GM21619 (cell line): ENCODE measurements around the gene ANKRD31.

Experiments
- ATAC-seq: cut with Tn5 transposase; IDR thresholded peaks from one replicate; pipeline ENCODE4 v1.9.1; 2021; ENCODE audit not compliant: unreplicated experiment

ANKRD31 gene

DNA sequence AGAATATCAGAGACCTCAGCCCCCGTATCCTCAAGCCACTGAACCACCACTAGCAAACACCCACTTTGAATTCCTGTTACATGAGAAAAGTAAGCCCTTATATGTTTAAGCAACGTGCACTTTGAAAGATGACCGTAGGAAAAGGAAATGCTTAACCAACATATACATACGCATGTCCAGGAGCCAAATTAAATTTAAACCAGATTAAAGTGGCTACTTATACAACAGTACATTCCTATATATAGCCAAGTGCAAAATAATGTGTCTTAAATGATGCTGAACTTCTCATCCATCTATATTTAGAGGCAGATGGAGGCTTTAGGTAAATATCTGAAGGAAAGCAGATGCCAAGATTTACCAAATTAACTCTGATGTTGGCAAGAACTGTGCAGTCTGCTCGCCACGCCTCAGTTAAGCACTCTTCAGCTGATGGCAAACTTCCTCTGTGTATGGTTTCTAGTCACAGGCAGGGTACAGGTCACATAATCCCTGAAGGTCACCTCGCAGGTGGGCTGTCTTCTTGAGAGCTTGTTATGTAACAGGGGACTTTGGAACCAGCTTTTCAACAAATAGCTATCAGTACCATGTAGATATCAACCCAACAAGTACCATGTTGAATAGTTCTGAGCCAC lies 192.9 kb downstream of the ANKRD31 start:
- ATAC-seq: no peak

DNA sequence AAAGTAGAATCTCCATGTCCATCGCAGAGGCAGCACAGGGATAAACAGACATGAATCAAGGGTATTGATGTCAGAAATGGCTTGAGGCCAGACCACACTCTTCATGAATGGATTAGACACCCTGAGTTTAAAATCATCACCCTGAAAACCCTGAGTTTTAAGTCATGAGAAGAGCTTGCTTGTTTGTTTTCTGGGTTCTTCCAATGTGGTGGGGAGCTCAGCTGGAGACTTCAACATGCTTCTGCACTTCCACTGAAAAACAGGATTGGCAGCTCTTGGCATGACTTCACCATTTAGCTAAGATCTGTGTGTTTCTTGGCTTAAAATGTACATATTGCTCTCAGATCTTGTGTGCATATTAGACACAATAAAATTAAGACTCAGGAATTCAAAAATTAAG lies 194.2 kb downstream of the ANKRD31 start:
- no peak for ATAC-seq

DNA sequence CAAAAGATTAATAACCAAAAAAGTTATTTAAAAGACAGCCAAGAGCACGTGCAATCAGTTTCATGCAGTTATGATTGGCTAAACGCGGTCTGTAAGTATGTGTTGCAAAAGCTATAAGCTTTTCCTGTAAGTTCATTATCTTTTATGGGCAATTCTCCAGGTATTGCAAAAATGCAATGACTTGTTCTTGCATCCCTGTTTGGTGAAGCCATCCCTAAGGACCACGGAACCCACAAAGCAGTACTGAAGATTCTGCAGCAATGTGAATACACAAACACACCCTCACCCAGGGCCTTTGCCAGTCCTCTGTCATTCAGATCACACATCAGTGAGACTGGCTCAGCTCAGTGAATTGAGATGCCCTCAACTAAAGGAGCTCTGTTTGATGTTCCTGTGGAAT lies 195.7 kb downstream of the ANKRD31 start:
- no peak for ATAC-seq

DNA sequence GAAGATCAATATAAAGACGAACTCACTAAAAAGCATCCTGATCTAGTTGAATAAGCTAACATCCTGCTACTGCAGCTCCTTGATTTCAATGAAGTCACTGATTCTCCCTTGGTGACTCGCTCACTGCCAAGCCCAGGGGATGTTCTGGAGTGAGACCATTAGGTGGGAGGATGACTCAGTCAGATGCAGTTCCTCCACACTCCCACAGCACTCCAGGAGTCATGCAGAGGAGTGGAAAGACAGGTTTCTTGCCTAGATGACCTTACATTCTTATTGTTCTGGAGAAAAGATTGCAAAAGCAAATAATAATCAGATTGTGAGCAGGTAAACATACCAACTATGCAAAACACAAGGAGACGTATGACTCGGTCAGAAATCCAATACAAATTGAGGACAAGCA lies 199.6 kb downstream of the ANKRD31 start:
- no peak for ATAC-seq

DNA sequence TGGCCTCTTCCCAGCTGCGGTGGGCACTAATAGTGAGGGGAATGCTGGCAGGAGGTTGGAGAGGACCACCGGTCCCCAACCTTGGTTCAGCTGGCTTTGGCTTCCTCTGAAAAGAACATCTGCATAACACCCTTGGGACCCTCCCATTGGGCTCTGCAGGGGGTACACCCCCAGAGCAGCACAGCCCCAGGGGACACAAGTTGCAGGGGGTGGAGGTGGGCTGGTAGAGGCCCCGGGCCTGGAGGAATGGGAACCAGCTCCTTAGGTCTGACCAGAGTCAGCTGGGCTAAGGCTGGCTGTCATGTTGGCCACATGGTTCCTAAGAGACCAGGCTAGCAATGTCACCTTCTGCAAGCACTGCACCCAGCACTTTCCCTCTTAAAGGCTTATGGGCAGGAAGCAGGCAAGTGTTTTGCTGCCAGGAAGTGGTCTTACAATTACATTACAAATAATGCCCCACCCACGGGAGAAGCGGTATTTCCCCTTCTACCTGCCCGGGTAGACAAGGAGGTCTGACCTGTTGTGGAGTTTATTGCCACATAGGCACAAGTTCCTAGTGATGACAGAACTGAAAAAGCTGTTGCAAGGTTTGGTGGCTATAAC lies 202.4 kb downstream of the ANKRD31 start:
- ATAC-seq: no peak

DNA sequence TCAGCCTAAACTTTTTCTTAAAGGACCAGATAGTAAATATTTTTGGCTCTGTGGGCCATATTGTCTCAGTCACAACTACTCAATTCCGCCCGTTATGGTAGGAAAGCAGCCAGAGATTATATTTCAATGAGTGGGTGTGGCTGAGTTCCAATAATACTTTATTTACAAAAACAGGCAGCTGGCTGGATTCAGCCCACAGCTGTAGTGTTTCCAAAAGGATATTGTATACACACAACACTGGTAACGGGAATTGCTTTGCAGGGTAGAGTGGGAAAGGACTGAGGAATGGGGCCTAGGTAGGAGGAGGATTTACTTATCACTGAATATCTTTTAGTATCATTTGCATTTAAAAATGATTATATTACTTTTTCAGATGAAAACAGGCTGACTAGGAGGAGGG lies 205.3 kb downstream of the ANKRD31 start:
- ATAC-seq: no peak

DNA sequence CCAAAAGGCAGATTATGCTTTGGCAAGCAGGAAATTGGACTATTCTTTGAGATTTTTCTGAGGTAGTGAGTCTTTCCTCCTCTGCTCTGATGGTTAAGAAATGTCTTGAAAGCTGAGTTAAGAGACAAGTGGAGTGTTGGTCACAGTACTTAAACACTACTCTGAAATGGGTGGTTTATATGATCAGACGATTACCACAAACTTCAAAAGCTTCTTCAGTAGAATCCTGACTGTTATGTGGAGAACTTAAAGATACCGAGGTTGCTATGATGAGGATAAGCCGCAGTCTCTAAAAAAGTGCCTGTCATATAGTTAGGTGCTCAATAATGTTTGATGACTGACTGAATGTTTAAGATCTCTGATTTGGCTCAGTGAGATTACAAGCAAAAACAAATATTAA lies 208.6 kb downstream of the ANKRD31 start:
- no peak for ATAC-seq

DNA sequence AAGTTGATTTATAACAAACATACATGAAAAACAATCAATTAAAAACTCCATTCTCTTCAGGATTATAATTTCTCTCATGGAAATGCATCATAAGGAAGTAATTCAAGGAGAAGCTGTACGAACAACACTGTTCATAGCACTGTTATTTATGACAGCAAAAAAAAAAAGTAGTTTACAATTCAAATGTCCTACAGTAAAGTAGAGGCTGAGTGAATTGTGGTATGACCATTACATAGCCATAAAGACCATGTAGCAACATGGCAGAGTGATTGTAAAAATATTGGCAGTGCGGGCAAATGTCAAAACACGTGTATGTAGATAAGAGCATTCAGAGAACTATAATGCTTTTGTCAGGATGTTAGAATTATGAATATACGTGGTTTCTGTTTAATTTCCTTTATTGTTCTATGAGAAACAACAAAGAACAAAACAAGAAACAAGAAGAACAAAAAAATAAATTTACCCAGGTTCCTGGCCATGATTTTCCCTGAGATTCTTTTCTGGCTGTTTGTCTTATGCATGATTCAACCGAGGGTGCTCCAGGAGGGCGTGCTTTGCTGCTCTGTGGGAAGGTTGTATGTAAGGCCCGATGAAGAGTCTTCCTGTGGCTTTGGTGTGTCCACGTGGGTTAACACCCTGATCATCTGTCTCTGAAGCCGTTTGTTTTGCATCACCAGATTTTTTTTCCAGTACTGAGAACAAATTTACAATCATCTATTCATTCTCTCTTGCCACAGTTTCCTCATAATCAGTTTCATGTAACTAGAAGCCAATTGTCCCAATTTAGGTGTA lies 213.1 kb downstream of the ANKRD31 start:
- ATAC-seq: no peak

DNA sequence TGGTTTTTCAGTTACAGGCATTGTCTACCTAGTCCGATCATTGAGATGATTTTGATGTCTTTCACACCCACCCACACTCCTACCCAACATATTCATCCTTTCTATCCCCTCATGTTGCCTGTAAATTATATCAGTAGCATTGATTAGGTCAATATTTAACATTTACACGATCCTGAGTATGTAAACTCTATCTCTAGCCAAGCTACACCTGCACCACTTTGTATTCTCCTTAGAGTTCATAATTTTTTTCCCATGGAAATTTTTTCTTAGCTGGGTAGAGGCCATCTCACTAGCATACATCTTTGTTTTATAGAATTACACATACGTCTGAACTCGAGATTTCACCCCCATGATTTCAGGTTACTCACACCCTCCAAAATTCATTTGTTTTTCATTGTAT lies 214.9 kb downstream of the ANKRD31 start:
- ATAC-seq: no peak

DNA sequence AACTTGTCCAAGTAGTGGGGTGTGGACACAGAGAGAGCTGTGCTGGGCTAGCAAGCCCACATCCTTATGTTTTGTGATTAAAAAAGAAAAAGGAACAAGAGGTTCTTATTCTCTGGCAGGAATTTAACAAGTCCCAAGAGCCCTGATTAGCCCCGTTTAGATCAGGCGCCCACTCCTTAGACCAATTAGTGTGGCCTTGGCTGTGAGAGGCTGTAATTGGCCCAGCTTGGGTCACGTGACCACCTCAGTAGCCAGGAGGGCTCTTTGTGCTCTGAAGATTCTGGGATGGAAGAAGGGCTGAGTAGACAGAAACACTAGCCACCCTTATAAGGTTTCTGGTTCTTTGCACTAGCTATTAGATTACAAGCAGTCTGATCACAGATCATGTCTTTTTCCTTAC lies 215.5 kb downstream of the ANKRD31 start:
- ATAC-seq: no peak

DNA sequence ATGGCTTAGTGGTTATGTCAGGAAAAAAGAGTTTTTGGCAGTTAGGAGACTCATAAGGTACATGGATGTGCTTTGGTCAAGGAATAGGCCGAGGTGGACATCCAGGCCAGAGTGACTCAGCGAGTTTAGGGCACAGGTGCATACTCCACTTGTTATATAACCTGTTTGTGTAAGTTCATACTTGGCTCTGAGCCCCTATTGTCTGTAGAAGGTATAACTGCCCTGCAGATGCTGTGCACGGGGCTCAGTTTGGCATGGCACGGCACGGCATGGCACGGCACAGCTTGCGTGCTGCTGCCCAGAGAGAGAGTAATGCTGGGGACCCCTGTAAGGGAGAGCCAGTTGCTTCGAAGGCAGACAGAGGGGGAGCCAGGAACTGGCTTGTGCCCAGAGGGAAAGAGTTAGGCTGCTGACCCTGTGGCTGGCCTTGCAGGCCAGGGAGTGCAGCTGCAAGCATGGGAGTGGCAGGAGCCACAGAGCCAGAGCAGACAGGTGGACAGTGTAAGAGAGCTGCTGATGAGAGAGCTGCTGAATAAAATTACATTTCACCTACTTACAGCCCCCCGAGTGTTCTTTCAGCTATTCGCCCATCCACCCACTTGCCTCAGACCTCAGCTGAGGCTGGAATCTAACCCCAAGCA lies 216.5 kb downstream of the ANKRD31 start:
- ATAC-seq: no peak

DNA sequence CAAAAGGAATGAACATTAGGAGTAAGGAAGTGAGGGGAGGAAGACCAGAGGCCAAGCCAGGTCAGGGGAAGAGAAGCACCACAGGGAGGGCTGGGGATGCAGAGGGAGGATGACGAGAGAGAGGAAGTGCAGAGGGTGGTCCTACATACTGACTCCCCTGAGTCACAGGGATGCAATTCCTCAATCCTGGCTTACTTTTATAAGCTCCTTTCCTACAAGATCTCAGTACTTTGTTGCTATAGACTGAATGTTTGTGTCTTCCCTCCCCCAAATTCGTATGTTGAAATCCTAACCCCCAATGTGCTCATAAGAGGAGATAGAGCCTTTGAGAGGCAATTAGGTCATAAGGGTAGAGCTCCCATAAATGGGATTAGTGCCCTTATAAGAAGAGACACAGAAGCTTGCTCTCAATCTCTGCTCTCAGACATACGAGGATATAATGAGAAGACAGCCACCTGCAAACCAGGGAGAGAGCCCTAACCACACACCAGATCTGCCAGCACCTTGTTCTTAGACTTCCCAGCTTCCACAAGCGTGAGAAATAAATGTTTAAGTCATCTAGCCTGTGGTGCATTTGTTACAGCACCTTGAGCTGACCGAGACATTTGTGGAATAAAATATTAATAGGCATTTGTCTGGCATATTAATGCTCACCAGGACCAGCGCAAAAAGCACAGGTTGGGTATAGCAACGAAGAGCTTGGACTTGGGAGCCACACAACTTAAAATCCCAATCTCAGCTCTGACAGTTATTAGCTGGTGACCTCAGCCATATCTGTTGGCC lies 217.7 kb downstream of the ANKRD31 start:
- ATAC-seq: no peak
